GM12864 (cell line): Measurements from ENCODE around the gene SNAPC2.

Experiments
- DNase-seq: peaks from one replicate; pipeline ENCODE4 v3.0.0-alpha.2; 2011; ENCODE audit warnings: low read depth
- H3K4me3 ChIP-seq: 2 replicates; pipeline ENCODE4 v1.5.1; 2011; ENCODE audit warnings: mild to moderate bottlenecking, low read depth, low read length, control low read depth
- CTCF ChIP-seq: IDR thresholded peaks from 2 replicates; pipeline ENCODE4 v1.5.1; 2011; ENCODE audit warnings: low read depth, mild to moderate bottlenecking, moderate library complexity, low read length, control low read depth, inconsistent platforms; ENCODE audit errors: missing control alignments

The SNAPC2 gene

GRCh38 chr19:7920519-7921301 lies 572 bp downstream of the SNAPC2 start:
- peak overlapping the region; percentile 80 for H3K4me3 ChIP-seq
- TF ChIP-seq CTCF: no peak
- peak; percentile 87 for DNase-seq

- TF ChIP-seq CTCF: peak; percentile 3
- peak overlapping the region; percentile 68 for H3K4me3 ChIP-seq
- no peak for DNase-seq
Observed at GRCh38 chr19:7921302-7921966, 1.3 kb downstream of the SNAPC2 start.

- TF ChIP-seq CTCF: no peak
- no peak for DNase-seq
- H3K4me3 ChIP-seq: no peak overlapping the region
Observed at GRCh38 chr19:7921967-7922835, 2.1 kb downstream of the SNAPC2 start.

- no peak for TF ChIP-seq CTCF
- no peak overlapping the region for H3K4me3 ChIP-seq
- DNase-seq: no peak
Observed at GRCh38 chr19:7922836-7923195, 2.7 kb downstream of the SNAPC2 start.

- no peak overlapping the region for H3K4me3 ChIP-seq
- no peak for TF ChIP-seq CTCF
- no peak for DNase-seq
Observed at GRCh38 chr19:7923295-7924191, 3.4 kb downstream of the SNAPC2 start.

- no peak for TF ChIP-seq CTCF
- no peak for DNase-seq
- no peak overlapping the region for H3K4me3 ChIP-seq
Observed at GRCh38 chr19:7924241-7924640, 4.1 kb downstream of the SNAPC2 start.
